ENCODE data around the gene FAM72A. TPM values are rescaled to one million over a fixed set of nuclear protein-coding genes. Genes with fewer than 3 reads are reported as not detected.

FAM72A gene
- total RNA-seq, 1 experiment from 2014 or later, result 22.4 TPM

DNA sequence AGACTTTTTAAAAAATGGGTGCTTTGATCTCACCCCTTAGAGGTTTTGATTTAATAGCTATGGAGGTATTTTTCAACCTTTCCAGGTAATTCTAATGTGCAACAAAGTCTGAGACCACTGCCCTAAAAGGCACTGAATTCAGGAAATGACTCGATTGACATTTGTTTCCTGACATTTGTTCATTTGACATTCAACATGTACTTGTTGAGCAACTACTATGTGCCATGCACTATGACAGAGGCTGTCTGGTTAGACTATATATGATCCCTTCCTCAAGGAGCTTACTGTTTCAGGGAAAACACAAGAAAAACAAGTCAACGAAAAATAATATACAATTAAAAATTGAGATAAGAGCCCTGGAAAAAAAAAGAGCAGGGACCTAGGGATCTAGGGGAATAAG is 59.9 kb downstream of the FAM72A start:
- Histone ChIP-seq H3K9me3 (ENCODE audit: low read depth, low read length, poor library complexity, severe bottlenecking) (no peaks in the 10 kb centered on the region), H3K4me1 (ENCODE audit: insufficient read depth, low read length, poor library complexity, severe bottlenecking) (no peaks in the 10 kb centered on the region), H3K36me3 (ENCODE audit: insufficient read depth, low read length, poor library complexity, severe bottlenecking) (no peaks in the 10 kb centered on the region), H3K4me3 (ENCODE audit: low read depth, low read length, poor library complexity, severe bottlenecking) (no peak overlapping the region), H3K27me3 (replicated peaks; ENCODE audit: insufficient read depth, low read depth, low read length, poor library complexity) (peaks cover 38% of the 10 kb centered on the region), H3K27ac (ENCODE audit: low read depth, low read length, poor library complexity, severe bottlenecking) (no peak overlapping the region)
- TF ChIP-seq EZH2 (IDR thresholded peaks at IDR 0.05; ENCODE audit: borderline replicate concordance, low read depth, low read length, poor library complexity, severe bottlenecking), result no peak
- TF ChIP-seq, protein P1, sequence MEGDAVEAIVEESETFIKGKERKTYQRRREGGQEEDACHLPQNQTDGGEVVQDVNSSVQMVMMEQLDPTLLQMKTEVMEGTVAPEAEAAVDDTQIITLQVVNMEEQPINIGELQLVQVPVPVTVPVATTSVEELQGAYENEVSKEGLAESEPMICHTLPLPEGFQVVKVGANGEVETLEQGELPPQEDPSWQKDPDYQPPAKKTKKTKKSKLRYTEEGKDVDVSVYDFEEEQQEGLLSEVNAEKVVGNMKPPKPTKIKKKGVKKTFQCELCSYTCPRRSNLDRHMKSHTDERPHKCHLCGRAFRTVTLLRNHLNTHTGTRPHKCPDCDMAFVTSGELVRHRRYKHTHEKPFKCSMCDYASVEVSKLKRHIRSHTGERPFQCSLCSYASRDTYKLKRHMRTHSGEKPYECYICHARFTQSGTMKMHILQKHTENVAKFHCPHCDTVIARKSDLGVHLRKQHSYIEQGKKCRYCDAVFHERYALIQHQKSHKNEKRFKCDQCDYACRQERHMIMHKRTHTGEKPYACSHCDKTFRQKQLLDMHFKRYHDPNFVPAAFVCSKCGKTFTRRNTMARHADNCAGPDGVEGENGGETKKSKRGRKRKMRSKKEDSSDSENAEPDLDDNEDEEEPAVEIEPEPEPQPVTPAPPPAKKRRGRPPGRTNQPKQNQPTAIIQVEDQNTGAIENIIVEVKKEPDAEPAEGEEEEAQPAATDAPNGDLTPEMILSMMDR (conservative IDR thresholded peaks at IDR 0.05; ENCODE audit: low read depth, low read length), result no peak
- ChIA-PET POLR2A (ENCODE audit: low non-redundant PET) (no interaction called here), CTCF (no interaction called here)
- BruUV-seq (replicated peaks), result no TSS peak
- DNase-seq (ENCODE audit: low spot score), result no peak
- intact Hi-C loops (cut with micrococcal nuclease; ENCODE audit: unreplicated experiment), result no loop called here

DNA sequence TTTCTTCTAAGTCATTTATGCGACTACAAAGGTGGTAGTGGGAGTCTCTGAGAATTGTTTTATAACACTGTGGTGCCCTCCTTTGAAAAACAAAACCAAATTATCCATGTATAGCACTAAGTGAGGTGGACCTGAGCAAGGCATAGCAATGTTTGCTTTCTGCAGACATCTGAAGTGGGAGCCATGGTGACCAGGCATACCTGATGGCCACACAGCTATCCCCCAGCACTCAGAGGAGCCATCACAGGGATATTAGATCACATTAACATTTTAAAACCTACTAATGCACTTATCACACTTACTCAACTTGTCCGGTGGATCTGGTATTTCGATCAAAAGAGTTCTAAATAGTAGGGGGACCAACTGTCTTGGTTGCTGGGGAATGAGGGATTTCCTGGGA is 60.6 kb downstream of the FAM72A start:
- Histone ChIP-seq H3K27me3 (replicated peaks; ENCODE audit: insufficient read depth, low read depth, low read length, poor library complexity) (peaks cover 35% of the 10 kb centered on the region), H3K4me3 (ENCODE audit: low read depth, low read length, poor library complexity, severe bottlenecking) (no peak overlapping the region), H3K36me3 (ENCODE audit: insufficient read depth, low read length, poor library complexity, severe bottlenecking) (no peaks in the 10 kb centered on the region), H3K4me1 (ENCODE audit: insufficient read depth, low read length, poor library complexity, severe bottlenecking) (no peaks in the 10 kb centered on the region), H3K9me3 (ENCODE audit: low read depth, low read length, poor library complexity, severe bottlenecking) (no peaks in the 10 kb centered on the region), H3K27ac (ENCODE audit: low read depth, low read length, poor library complexity, severe bottlenecking) (no peak overlapping the region)
- no TSS peak for BruUV-seq (replicated peaks)
- DNase-seq (ENCODE audit: low spot score), result no peak
- CTCF ChIA-PET, result no interaction called here
- TF ChIP-seq, protein P1 (conservative IDR thresholded peaks at IDR 0.05; ENCODE audit: low read depth, low read length), result no peak
- TF ChIP-seq EZH2 (IDR thresholded peaks at IDR 0.05; ENCODE audit: borderline replicate concordance, low read depth, low read length, poor library complexity, severe bottlenecking), result no peak
- POLR2A ChIA-PET (ENCODE audit: low non-redundant PET), result no interaction called here
- intact Hi-C loops (cut with micrococcal nuclease; ENCODE audit: unreplicated experiment), result no loop called here

DNA sequence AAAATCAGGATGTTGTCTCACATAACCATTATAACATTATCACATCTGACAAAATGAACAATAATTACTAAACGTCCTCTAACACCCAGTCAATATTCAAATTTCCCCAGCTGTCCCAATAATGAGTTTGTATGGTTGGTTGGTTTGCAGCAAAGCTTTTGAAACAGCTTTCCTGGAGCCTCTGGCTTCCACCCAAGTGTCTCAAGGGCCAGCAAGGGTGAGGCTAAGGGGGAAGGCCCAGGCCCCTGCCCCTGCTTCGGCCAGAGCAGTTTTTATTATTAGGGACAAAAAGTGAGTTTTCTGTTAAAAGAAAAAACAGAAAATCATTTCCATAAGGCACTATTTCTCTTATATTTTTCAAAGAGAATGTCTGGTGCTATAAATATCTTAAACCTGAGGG is 66.4 kb downstream of the FAM72A start:
- no peaks in the 10 kb centered on the region for H3K36me3 ChIP-seq (ENCODE audit: insufficient read depth, low read length, poor library complexity, severe bottlenecking)
- CTCF ChIA-PET, result no interaction called here

More for the DNA sequence above, 66.4 kb downstream of the FAM72A start:
- BruUV-seq (replicated peaks), result no TSS peak
- Histone ChIP-seq H3K27me3 (replicated peaks; ENCODE audit: insufficient read depth, low read depth, low read length, poor library complexity) (peaks cover 16% of the 10 kb centered on the region), H3K9me3 (ENCODE audit: low read depth, low read length, poor library complexity, severe bottlenecking) (no peaks in the 10 kb centered on the region), H3K4me3 (ENCODE audit: low read depth, low read length, poor library complexity, severe bottlenecking) (no peak overlapping the region), H3K4me1 (ENCODE audit: insufficient read depth, low read length, poor library complexity, severe bottlenecking) (no peaks in the 10 kb centered on the region), H3K27ac (ENCODE audit: low read depth, low read length, poor library complexity, severe bottlenecking) (no peak overlapping the region)
- POLR2A ChIA-PET (ENCODE audit: low non-redundant PET), result interaction anchor here (0.7 kb wide), 1 partner anchor 92 kb away, joined by 4 read pairs; no protein-coding TSS in a partner anchor
- no peak for TF ChIP-seq EZH2 (IDR thresholded peaks at IDR 0.05; ENCODE audit: borderline replicate concordance, low read depth, low read length, poor library complexity, severe bottlenecking)
- TF ChIP-seq, protein P1 (conservative IDR thresholded peaks at IDR 0.05; ENCODE audit: low read depth, low read length), result no peak
- no peak for DNase-seq (ENCODE audit: low spot score)
- intact Hi-C loops (cut with micrococcal nuclease; ENCODE audit: unreplicated experiment), result no loop called here

Other genes starting within 250 kb of the FAM72A start
- gene RAB7B, start 199.4 kb downstream of the FAM72A start, total RNA-seq (2021), result 0.11 and 0.31 TPM in 2 replicates
- 0.39 TPM in 1 of 2 replicates, not detected in the other for gene CTSE, start 178.9 kb downstream of the FAM72A start, total RNA-seq (2021)
- gene RHEX, start 149.7 kb downstream of the FAM72A start, total RNA-seq (2021), result not detected in 2 replicates
- not detected in 2 replicates for gene AVPR1B, start 85.5 kb downstream of the FAM72A start, total RNA-seq (2021)
- 75.4 and 92.8 TPM in 2 replicates for gene SRGAP2, start 702 bp upstream of the FAM72A start, total RNA-seq (2021)

Data from A673 (cell line).